HG03139 (cell line): ENCODE measurements around the gene MUC2.

ENCODE experiments used
- ATAC-seq: cut with Tn5 transposase; IDR thresholded peaks from one replicate; pipeline ENCODE4 v1.9.1; 2021; ENCODE audit not compliant: unreplicated experiment

MUC2 gene

DNA sequence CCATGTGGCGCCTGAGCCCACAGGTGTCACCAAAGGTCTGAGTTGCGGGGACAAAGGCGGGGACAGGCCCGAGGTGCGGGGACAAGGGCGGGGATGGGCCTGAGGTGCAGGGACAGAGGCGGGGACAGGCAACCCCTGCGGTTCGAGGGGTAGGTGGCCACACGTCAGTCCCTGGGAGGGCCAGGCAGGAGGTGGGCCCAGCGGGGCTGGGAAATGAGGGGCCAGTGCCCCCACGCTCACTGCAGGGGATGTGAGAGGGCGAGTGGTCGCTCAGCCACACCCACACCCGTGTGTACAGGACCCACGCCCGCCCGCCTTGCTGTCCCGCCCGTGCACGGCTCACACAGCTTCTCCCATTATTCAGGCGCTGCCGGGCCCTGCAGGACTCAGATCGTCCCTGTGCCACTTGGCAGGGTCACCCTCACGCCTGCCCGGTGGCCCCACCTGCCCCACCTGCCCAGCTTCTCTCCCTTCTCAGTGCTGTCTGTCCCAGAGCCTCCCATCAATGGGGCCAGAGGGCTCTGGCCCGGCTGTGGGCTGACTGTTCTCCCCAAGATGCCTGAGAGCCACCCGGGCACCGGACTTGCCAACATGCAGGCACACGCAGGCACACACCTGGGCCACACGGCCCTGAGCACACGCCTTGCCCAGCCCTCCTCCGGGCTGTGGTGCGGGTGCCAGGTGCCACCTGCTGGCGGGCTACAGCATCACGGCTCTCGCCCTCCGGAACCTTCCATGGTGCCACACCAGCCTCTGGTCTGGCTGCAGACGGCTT, 23.9 kb upstream of the MUC2 start:
- no peak for ATAC-seq

GRCh38 chr11:1051356-1052132, 23.1 kb upstream of the MUC2 start:
- ATAC-seq = no peak

- no peak for ATAC-seq
These were observed 22.3 kb upstream of the MUC2 start for GRCh38 chr11:1052133-1053011.

DNA sequence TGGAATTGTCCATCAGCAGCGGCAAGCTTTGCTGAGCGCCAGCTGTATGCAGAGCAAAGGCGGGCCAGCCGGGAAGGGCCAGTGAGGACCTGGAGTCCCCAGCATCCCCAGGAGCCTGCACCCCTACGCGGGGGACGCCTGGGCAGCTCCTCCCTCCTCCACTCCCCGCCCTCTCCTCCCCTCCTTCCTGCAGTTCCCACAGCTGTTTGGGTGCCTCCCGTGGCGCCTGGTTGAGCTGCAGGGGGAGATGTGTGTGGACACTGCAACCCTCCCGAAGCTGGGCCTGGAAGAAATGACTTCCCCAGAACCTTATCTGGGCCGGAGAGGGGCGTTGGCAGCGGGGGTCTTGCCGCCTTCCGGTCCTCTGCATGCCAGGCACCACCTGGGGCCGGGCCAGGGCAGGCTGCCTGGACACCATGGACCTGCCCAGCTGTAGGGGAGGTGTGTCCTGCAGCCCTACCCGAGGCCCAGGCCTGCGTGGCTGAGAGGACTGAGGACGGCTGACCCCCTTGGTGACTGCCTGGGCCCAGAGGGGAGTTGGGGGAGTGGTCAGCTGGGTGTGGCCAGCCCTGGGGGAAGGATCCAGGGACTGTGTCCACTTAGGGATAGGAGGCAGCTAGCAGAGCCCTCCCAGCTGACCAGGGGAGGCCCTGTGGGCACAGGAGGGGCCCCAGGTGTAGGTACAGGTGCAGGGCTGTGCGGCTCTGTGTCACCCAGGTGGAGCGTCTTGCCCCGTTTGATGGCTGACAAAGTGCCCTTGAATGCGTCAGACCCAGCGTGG, 21.4 kb upstream of the MUC2 start:
- ATAC-seq = no peak

GRCh38 chr11:1054143-1055108, 20.2 kb upstream of the MUC2 start:
- ATAC-seq = no peak

DNA sequence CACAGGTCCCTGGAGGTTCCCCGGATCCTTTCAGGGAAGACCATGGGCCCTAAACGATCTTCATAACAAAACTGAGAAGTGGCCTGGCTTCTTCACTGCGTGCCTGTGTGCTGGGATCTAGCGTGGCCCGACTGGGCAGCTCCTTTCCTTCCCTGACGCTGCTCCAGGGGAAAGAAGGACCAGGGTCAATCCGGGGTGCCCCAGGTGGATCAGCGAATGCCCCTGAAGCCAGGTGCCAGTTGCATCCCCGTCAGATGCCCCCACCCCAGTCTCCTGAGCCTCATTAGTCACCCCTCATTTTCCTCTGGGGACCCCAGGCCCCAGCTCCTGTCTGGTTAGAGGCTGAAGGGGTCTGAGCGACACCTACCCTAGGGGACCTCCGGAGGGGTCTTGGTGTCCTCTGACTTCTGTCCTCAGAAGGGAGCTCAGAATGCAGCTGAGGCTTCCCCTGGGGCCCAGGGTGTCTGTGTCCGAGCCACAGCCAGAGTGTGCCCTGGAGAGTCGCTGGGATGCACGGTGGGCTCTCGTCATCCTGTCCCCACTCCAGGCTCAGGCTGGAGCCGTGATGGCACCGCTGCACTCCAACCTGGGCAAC, 19.5 kb upstream of the MUC2 start:
- no peak for ATAC-seq

DNA sequence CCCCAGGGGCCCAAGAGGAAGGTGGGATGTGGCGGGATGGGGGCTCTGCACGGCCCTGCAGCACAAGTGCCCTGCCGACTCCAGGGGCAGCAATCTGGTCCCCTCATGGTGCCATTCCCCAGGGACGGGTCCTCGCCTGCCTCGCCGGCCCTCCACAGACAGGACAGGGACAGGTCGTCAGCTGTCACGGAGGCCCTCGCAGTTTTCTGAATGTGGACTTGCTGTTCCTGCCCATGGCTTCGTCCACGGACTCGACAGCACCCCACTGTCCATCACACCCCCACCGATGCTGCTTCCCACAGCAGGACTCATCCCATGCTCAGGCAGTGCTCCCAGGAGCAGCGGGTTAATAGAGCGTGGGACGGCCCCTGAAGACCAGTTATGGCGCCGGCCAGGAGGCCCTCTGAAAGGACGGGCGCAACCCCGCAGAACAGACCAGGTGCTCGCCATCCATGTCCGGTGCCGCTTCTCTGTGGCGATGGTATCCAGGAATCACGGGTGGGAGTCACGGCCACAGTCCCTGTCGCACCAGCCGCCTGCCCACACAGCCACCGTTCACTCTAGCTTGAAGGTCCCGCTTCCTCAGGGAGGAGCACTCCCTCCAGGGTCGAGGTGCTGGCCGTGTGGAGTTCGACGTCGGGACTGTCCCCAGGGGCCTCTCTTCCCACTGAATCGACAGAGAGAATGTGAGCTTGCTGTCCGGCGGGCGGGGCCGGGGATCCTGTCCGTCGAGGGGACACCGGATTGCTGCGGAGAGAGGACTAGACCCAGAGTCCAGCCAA, 18.5 kb upstream of the MUC2 start:
- no peak for ATAC-seq

- ATAC-seq = no peak
These were observed 16.9 kb upstream of the MUC2 start for GRCh38 chr11:1057806-1058205.

DNA sequence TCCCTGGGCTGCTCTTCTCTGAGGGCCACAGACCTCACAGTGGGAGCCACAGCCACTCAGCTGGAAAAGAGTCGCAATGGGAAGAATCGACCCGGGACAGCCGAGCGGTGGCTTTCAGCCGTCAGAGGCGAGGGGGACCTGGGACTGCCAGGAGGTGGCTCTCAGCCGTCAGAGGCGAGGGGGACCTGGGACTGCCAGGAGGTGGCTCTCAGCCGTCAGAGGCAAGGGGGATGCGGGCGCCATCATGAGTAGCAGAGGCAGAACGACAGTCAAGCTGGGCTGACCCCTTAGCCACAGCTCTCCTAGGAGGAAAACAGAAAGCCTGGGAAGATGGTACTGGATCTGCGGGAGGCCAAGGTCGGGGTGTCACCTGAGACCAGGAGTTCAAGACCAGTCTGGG, 14.9 kb upstream of the MUC2 start:
- ATAC-seq = no peak

- no peak for ATAC-seq
These were observed 14.3 kb upstream of the MUC2 start for GRCh38 chr11:1060410-1060809.

GRCh38 chr11:1060852-1061616, 13.6 kb upstream of the MUC2 start:
- ATAC-seq = no peak

- ATAC-seq = no peak
These were observed 12.4 kb upstream of the MUC2 start for GRCh38 chr11:1062075-1062820.

DNA sequence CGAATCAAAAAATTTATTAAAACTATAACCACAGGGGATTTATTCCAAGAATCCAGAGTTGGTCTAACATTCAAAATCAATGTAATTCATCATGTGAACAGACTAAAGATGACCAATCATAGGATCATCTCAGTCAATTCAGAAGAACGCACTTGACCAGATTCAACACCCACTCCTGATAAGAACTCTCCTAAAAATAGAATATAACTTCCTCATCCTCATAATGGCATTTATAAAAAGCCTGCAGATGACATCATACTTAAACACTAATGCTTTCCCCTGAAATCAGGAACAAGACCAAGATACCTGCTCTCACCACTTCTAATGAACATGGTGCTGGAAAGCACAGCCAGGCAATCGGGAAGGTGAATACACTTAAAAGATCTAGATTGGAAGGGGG, 10.5 kb upstream of the MUC2 start:
- no peak for ATAC-seq

GRCh38 chr11:1067812-1068496, 6.7 kb upstream of the MUC2 start:
- ATAC-seq = no peak

DNA sequence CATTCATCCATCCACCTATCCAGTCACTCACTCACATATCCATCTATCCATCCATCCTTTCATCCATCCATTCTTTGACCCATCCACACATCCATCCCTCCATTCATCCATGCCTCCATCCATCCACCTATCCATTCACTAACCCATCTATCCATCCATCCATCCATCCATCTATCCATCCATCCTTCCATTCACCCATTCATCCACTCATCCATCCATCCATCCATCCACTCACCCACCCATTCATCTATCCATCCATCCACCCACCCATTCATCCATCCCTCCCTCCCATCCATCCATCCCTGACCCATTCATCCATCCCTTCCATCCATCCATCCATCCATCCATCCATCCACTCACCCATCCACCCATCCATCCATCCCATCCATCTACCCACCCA, 4.9 kb upstream of the MUC2 start:
- no peak for ATAC-seq
